PFSK-1 (cell line): ENCODE data around the gene SLC25A42.

Experiments
- FOXP2 ChIP-seq: optimal IDR thresholded peaks from 2 replicates; pipeline ENCODE3; 2011; ENCODE audit warnings: borderline replicate concordance, control low read depth, inconsistent platforms; ENCODE audit not compliant: insufficient read depth; ENCODE audit errors: extremely low read length, extremely low read depth
- POLR2AphosphoS5 ChIP-seq: IDR thresholded peaks from 2 replicates; pipeline ENCODE4 v1.6.1; 2012; ENCODE audit warnings: low read depth, mild to moderate bottlenecking, control low read depth, low read length, moderate library complexity
- REST ChIP-seq, 2 experiments: IDR thresholded peaks; 2 replicates each; pipeline versions ENCODE4 v1.6.1 to v1.8.0; 2011 to 2012; ENCODE audit warnings: low read depth in 2 of 2, low read length in 2 of 2, control low read depth in 1 of 2, inconsistent platforms in 1 of 2, mild to moderate bottlenecking in 1 of 2, moderate library complexity in 1 of 2; ENCODE audit not compliant: insufficient read depth in 1 of 2

- TF ChIP-seq POLR2AphosphoS5 (no peak), REST (IDR thresholded peaks at IDR 0.05; ENCODE audit: insufficient read depth in 1 of 2, low read depth in 2 of 2, low read length in 2 of 2) (no peak), FOXP2 (no peak)
These were observed 89.0 kb downstream of the SLC25A42 start for GRCh38 chr19:19152668-19153384.
